ACC112 (cell line): ENCODE measurements around the gene SRD5A2.

Experiments used
- H2AFZ ChIP-seq: fragments of 200-600 bp; sonication (generic); one replicate; pipeline ENCODE4 v1.6.0; 2017; ENCODE audit warnings: antibody characterized with exemption, low read length; ENCODE audit not compliant: unreplicated experiment
- H3K27ac ChIP-seq: fragments of 200-600 bp; sonication (generic); 2 replicates; pipeline ENCODE4 v1.5.1; 2014; ENCODE audit warnings: low read depth, mild to moderate bottlenecking, antibody characterized with exemption, low read length, moderate library complexity
- H3K27me3 ChIP-seq: fragments of 200-600 bp; sonication (generic); 2 replicates; pipeline ENCODE4 v1.6.1; 2014; ENCODE audit warnings: mild to moderate bottlenecking, antibody characterized with exemption, low read length, moderate library complexity, mixed read lengths; ENCODE audit not compliant: insufficient read depth
- H3K36me3 ChIP-seq: fragments of 200-600 bp; sonication (generic); 2 replicates; pipeline ENCODE4 v1.6.1; 2016; ENCODE audit warnings: mild to moderate bottlenecking, antibody characterized with exemption, low read length, moderate library complexity, mixed read lengths; ENCODE audit not compliant: insufficient read depth
- H3K4me1 ChIP-seq: fragments of 200-600 bp; sonication (generic); one replicate; pipeline ENCODE4 v1.6.1; 2016; ENCODE audit warnings: low read length, mixed read lengths; ENCODE audit not compliant: insufficient read depth, unreplicated experiment, control insufficient read depth
- H3K4me3 ChIP-seq: fragments of 200-600 bp; sonication (generic); 2 replicates; pipeline ENCODE4 v1.5.1; 2014; ENCODE audit warnings: mild to moderate bottlenecking, low read depth, low read length
- H3K79me2 ChIP-seq: fragments of 200-600 bp; sonication (generic); one replicate; pipeline ENCODE4 v1.6.0; 2016; ENCODE audit warnings: low read length; ENCODE audit not compliant: control insufficient read depth, unreplicated experiment, insufficient read depth

Gene SRD5A2

DNA sequence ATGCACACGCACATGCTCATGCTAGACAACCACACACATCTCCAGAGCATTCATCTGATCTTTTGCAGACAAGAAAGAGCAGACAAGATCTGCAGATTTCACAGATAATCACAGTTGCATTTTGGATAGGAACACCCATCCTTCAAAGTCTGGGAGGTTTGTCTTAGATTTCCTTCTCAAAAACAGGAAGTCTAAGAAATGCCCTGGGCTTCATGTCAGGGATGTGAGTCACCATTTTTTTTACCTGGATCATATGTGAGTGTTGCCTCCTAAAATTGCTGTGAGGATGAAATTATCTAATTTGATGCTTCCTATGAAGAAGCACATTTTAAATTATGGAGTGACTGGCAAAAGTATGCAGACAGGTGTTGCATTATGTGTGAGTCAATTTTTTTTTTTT lies 46.1 kb downstream of the SRD5A2 start:
- Histone ChIP-seq H3K27ac (no peak overlapping the region), H3K36me3 (no peaks in the 10 kb centered on the region), H3K4me1 (no peaks in the 10 kb centered on the region), H2AFZ (no peak overlapping the region), H3K79me2 (no peaks in the 10 kb centered on the region), H3K4me3 (no peak overlapping the region), H3K27me3 (peaks cover 11% of the 10 kb centered on the region; the same call in 1 of the 2 replicates)

DNA sequence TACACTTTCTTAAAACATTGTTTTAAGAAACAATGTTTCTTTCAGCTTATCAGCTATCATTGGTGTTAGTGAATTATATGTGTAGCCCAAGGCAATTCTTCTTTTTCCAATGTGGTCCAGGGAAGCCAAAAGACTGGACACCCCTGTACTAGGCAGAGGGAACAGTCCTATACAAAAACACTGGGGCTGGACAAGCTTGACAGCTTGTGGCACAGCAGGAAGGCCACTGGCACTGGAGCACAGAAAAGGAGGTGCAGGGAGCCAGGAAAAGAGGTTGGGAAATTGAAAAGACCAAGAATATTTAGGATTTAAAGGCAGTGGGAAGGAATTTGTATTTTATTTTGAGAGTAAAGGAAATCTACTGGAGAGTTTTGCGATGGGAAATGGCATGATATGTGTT lies 47.7 kb downstream of the SRD5A2 start:
- Histone ChIP-seq H3K4me1 (no peaks in the 10 kb centered on the region), H2AFZ (no peak overlapping the region)

DNA sequence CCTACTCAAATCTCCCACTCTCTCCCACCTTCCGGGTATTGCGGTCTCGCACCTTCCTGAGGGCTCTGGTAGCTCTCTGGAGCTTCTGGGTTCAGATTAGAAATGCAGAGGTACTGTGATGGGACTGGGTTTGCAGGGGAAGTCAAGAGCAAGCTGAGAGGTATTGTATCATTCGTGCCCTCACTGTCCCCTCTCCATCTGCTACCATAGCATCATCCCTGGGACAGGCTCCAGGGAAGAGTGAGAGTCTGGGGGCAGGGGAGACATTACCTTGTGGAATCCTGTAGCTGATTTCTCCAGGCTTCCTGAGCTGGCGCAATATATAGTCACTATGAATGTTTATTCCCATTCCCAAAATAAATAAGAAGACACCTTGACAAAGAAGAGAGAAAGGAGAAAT lies 49.6 kb downstream of the SRD5A2 start:
- Histone ChIP-seq H3K4me1 (no peaks in the 10 kb centered on the region), H3K4me3 (no peak overlapping the region), H2AFZ (no peak overlapping the region), H3K79me2 (no peaks in the 10 kb centered on the region), H3K27me3 (0 out of 2 replicates have a peak, but pooled peaks cover 16% of the 10 kb centered on the region), H3K27ac (no peak overlapping the region), H3K36me3 (no peaks in the 10 kb centered on the region)

More for the DNA sequence above, 47.7 kb downstream of the SRD5A2 start:
- Histone ChIP-seq H3K4me3 (no peak overlapping the region), H3K27ac (no peak overlapping the region), H3K27me3 (peaks cover 20% of the 10 kb centered on the region; the same call in 1 of the 2 replicates), H3K79me2 (no peaks in the 10 kb centered on the region), H3K36me3 (no peaks in the 10 kb centered on the region)

DNA sequence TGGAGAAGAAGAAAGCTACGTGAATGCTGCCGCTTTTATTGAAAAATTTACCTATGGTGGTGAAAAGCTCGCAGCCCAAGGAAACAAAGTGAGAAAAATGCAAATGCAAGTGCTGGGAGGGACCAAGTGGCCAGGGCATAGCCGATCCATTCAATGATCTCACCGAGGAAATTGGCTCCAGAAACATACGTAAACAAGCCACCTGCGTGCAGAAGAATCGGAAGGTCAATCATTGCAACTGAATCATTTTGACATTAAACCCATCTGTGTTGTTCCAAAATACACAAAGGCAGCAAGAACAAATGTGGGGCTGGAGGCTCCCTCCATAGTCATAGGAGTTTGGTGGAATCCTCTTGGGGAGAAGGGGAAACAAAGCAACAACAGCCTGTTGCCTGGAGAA lies 51.5 kb downstream of the SRD5A2 start:
- 0 out of 2 replicates have a peak, but pooled peaks cover 24% of the 10 kb centered on the region for H3K27me3 ChIP-seq

DNA sequence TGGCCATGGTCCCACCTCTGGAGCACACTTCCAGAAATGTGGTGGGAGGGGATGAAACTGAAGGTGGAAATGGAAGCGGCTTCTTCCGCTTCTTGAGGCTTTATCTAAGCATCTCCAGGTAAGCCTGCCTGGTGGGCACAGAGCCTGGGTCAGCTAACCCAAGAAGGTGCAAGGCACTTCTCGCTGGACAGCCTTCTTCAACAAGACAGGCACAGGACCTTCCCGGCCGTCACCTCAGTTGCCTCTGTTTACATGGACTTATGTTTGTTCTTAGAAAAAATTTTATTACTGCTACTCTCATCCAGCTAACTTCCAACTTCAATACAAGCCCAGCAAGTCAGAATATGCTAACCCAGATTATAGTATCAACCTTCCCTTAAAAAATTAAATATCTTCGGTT lies 51.9 kb downstream of the SRD5A2 start:
- H3K79me2 ChIP-seq: no peaks in the 10 kb centered on the region
- no peaks in the 10 kb centered on the region for H3K36me3 ChIP-seq
- no peak overlapping the region for H3K27ac ChIP-seq
- no peak overlapping the region for H3K4me3 ChIP-seq
- H3K4me1 ChIP-seq: no peaks in the 10 kb centered on the region
- 0 out of 2 replicates have a peak, but pooled peaks cover 24% of the 10 kb centered on the region for H3K27me3 ChIP-seq
- no peak overlapping the region for H2AFZ ChIP-seq

More for the DNA sequence above, 51.5 kb downstream of the SRD5A2 start:
- Histone ChIP-seq H2AFZ (no peak overlapping the region), H3K79me2 (no peaks in the 10 kb centered on the region), H3K4me3 (no peak overlapping the region), H3K27ac (no peak overlapping the region), H3K36me3 (no peaks in the 10 kb centered on the region), H3K4me1 (no peaks in the 10 kb centered on the region)

DNA sequence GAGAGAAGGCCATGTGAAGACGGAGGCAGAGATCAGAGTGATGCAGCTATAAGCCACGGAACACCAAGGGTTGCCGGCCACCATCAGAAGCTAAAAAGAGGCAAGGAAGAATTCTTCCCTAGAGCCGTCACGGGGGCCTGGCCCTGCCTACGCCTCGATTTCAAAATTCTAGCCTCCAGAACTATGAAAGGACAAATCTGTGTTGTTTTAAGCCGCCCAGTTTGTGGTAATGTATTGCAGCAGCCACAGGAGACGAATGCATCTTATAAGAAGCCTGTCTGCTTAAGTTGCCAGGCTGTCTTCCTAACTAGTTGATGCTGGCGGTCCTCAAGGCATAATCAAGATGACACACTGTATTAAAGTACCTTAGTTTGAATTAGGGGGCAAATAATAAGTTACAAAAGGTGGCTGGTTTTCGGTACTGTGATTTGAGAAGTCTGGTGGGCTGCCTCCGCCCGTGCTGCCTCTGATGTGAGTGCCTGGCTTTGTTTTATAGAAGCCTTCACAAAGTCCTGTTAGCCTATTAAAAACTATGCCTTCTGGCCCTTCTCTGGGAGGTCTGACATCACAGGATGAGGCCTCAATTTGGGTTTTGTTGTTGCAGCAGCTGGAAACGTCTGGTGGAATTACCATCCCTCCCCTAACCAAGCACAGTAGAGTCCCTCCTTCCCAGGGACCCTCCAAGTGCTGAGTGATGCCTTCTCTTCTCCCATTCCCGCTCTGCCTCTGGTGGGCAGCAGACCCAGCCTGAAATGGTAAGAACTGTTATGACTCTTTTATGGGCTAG lies 53.6 kb downstream of the SRD5A2 start:
- 0 out of 2 replicates have a peak, but pooled peaks cover 24% of the 10 kb centered on the region for H3K27me3 ChIP-seq
- H3K4me3 ChIP-seq: no peak overlapping the region
- H3K4me1 ChIP-seq: no peaks in the 10 kb centered on the region
- no peaks in the 10 kb centered on the region for H3K36me3 ChIP-seq
- H3K27ac ChIP-seq: no peak overlapping the region
- no peak overlapping the region for H2AFZ ChIP-seq
- H3K79me2 ChIP-seq: no peaks in the 10 kb centered on the region

DNA sequence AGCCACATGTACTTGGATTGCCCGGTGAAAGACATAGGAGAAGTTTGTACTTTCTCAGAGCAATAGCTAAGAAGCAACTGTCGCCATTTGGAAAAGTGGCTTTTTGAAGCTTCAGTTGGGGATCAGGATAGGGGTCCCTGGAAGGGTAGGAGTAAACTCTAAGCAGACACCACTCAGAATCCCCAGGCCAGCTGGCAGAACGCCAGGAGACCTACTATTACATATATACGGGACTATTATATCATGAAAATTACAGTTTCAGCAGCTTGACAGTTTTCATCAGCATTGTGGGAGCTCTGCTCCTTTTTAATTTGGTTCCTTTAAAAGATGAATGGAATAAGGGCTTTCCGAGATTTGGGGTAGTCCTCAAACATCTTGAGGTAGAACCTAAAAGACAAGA lies 54.9 kb downstream of the SRD5A2 start:
- Histone ChIP-seq H3K27ac (no peak overlapping the region), H3K4me3 (no peak overlapping the region), H3K79me2 (no peaks in the 10 kb centered on the region), H3K4me1 (no peaks in the 10 kb centered on the region), H3K27me3 (0 out of 2 replicates have a peak, but pooled peaks cover 24% of the 10 kb centered on the region), H2AFZ (no peak overlapping the region), H3K36me3 (no peaks in the 10 kb centered on the region)

DNA sequence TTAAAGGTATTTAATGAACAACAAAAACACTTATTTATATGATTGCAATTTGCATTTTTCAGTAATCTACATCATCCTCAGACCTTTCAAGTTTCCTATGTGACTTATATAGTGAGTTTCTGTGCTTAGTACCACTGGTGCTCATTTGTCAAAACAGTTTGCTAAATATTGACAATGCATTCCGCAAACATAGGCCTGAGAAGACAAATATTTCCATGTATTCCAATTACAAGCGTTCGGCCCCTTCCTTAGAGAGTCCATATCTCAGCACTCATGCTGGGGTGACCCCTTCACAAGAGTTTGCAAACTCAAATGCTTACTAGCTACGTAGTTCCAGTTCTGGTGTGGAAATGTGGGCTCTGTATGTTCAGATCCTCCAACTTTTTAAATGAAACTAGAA lies 56.1 kb downstream of the SRD5A2 start:
- Histone ChIP-seq H3K36me3 (no peaks in the 10 kb centered on the region), H3K4me3 (no peak overlapping the region), H3K27me3 (0 out of 2 replicates have a peak, but pooled peaks cover 17% of the 10 kb centered on the region), H3K79me2 (no peaks in the 10 kb centered on the region), H3K4me1 (no peaks in the 10 kb centered on the region), H2AFZ (no peak overlapping the region), H3K27ac (no peak overlapping the region)

DNA sequence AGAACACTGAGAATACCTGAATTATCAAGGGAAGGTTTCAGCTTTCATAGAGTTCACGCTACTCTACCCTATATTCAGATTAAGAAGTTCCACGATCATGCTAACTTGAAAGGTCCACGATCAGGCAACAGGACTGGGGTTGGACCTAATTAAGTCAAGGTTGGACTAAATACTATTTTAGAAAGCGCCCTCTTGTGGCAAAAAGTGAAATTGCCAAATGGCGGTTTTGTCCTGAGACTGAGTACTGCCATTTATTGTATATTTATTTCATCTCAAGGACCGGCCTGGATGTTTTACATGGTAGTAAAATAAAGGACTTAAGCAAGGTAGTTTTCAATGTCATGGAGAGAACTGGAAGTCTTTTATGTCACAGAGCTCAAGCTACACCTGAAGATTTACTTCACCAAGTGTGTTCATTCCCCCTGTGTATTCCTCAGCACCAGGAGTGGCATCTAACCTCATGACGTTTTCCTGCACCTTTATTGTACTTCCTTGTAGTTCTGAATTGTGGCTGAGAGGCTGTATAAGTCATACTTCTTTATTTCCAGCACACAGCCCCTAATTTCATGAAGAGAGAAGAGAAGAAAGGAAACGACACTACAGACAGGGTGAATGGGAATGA lies 56.8 kb downstream of the SRD5A2 start:
- Histone ChIP-seq H3K27me3 (0 out of 2 replicates have a peak, but pooled peaks cover 11% of the 10 kb centered on the region), H2AFZ (peak overlapping the region; percentile 32), H3K4me3 (no peak overlapping the region), H3K79me2 (no peaks in the 10 kb centered on the region), H3K27ac (no peak overlapping the region), H3K36me3 (no peaks in the 10 kb centered on the region), H3K4me1 (no peaks in the 10 kb centered on the region)

DNA sequence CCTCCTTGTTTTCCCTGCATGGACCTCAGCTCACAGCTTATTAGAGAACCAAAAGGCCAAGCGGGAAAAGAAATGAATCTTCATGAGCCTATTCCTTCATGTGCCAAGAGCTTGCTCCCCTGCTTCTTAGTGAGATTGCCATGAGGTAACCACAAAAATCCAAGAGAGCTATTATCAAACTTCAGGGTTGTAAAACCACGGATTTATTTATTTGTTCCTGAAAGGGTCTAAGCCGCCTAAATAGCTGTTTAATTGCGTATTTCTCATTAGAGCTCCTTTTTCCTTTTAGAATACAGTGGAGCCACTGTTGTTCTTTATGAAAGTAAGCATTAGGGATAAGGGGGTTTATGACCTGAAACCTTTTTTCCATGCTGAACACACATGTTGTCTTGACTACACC lies 58.0 kb downstream of the SRD5A2 start:
- no peak overlapping the region for H2AFZ ChIP-seq
- 0 out of 2 replicates have a peak, but pooled peaks cover 8% of the 10 kb centered on the region for H3K27me3 ChIP-seq
- H3K36me3 ChIP-seq: no peaks in the 10 kb centered on the region
- H3K79me2 ChIP-seq: no peaks in the 10 kb centered on the region
- no peak overlapping the region for H3K4me3 ChIP-seq
- no peak overlapping the region for H3K27ac ChIP-seq
- H3K4me1 ChIP-seq: no peaks in the 10 kb centered on the region
